ENCODE results near the gene PCMT1. TPM values are rescaled to one million over a fixed set of nuclear protein-coding genes. Genes with fewer than 3 reads are reported as not detected.

The PCMT1 gene
- total RNA-seq, 4 donors from 2014 or later: 25.8 to 97.3 (median 64.4) TPM

GRCh38 chr6:149766156-149766769 is 16.7 kb downstream of the PCMT1 start:
- H3K4me1 ChIP-seq: no peaks in the 10 kb centered on the region
- intact Hi-C loops (cut with DNase I; ENCODE audit: low total_unique reads) (no loop called here), in situ Hi-C loops (cut with MboI; ENCODE audit: low pct_ligation_motif_present in 1 of 4, low pct_unique_long_range_greater_than_20kb in 1 of 4, low sequenced_read_pairs in 3 of 4) (no loop called here)
- no peak for DNase-seq
- H3K36me3 ChIP-seq: peaks cover 0 to 11% (median 3%) of the 10 kb centered on the region in 4 donors
- no peaks in the 10 kb centered on the region for H3K27me3 ChIP-seq
- H3K9me3 ChIP-seq: no peaks in the 10 kb centered on the region
- H3K27ac ChIP-seq: no peak overlapping the region
- no peak overlapping the region for H3K4me3 ChIP-seq
- TF ChIP-seq CTCF (IDR thresholded peaks at IDR 0.05): no peak
- no peak for TF ChIP-seq POLR2A (IDR thresholded peaks at IDR 0.05)
- no peak for TF ChIP-seq POLR2AphosphoS5 (IDR thresholded peaks at IDR 0.05)
- TF ChIP-seq EP300 (IDR thresholded peaks at IDR 0.05; ENCODE audit: low read depth): no peak
- WGBS, 2 donors (ENCODE audit: low coverage in 1 of 2): 46 to 81% methylated on average over 3 of the region's 3 CpGs

GRCh38 chr6:149769676-149770075 is 20.1 kb downstream of the PCMT1 start:
- no peak overlapping the region for H3K27ac ChIP-seq
- TF ChIP-seq EP300 (IDR thresholded peaks at IDR 0.05; ENCODE audit: low read depth): no peak
- TF ChIP-seq CTCF (IDR thresholded peaks at IDR 0.05): no peak
- no peak for TF ChIP-seq POLR2AphosphoS5 (IDR thresholded peaks at IDR 0.05)
- TF ChIP-seq POLR2A (IDR thresholded peaks at IDR 0.05): no peak
- DNase-seq: no peak
- no peaks in the 10 kb centered on the region for H3K27me3 ChIP-seq
- intact Hi-C loops (cut with DNase I; ENCODE audit: low total_unique reads) (no loop called here), in situ Hi-C loops (cut with MboI; ENCODE audit: low pct_ligation_motif_present in 1 of 4, low pct_unique_long_range_greater_than_20kb in 1 of 4, low sequenced_read_pairs in 3 of 4) (no loop called here)
- H3K4me3 ChIP-seq: no peak overlapping the region
- H3K9me3 ChIP-seq: no peaks in the 10 kb centered on the region
- 88 to 100% methylated on average over 1 to 2 of the region's 2 CpGs for WGBS, 2 donors (ENCODE audit: low coverage in 1 of 2)
- H3K36me3 ChIP-seq: peaks cover 0 to 34% (median 16%) of the 10 kb centered on the region in 4 donors
- H3K4me1 ChIP-seq: no peaks in the 10 kb centered on the region

- WGBS, 2 donors (ENCODE audit: low coverage in 1 of 2): 95 to 96% methylated on average over 3 of the region's 3 CpGs
- no peaks in the 10 kb centered on the region for H3K4me1 ChIP-seq
- H3K27me3 ChIP-seq: no peaks in the 10 kb centered on the region
- TF ChIP-seq EP300 (IDR thresholded peaks at IDR 0.05; ENCODE audit: low read depth) (no peak), POLR2A (IDR thresholded peaks at IDR 0.05) (no peak), POLR2AphosphoS5 (IDR thresholded peaks at IDR 0.05) (no peak), CTCF (IDR thresholded peaks at IDR 0.05) (no peak)
- in situ Hi-C loops (cut with MboI; ENCODE audit: low pct_ligation_motif_present in 1 of 4, low pct_unique_long_range_greater_than_20kb in 1 of 4, low sequenced_read_pairs in 3 of 4): no loop called here
- no peaks in the 10 kb centered on the region for H3K9me3 ChIP-seq
- no peak for DNase-seq
- intact Hi-C loops (cut with DNase I; ENCODE audit: low total_unique reads): no loop called here
- H3K36me3 ChIP-seq: peaks cover 0 to 31% (median 14%) of the 10 kb centered on the region in 4 donors
- no peak overlapping the region for H3K27ac ChIP-seq
- no peak overlapping the region for H3K4me3 ChIP-seq
These were observed 21.6 kb downstream of the PCMT1 start for GRCh38 chr6:149771185-149771584.

- TF ChIP-seq POLR2AphosphoS5 (IDR thresholded peaks at IDR 0.05): no peak
- no peak for TF ChIP-seq POLR2A (IDR thresholded peaks at IDR 0.05)
- no peak for TF ChIP-seq CTCF (IDR thresholded peaks at IDR 0.05)
- no peak for TF ChIP-seq EP300 (IDR thresholded peaks at IDR 0.05; ENCODE audit: low read depth)
- no peak for DNase-seq
- Histone ChIP-seq H3K4me3 (no peak overlapping the region), H3K36me3 (peaks cover 0 to 29% (median 14%) of the 10 kb centered on the region in 4 donors), H3K27me3 (no peaks in the 10 kb centered on the region), H3K4me1 (no peaks in the 10 kb centered on the region), H3K9me3 (no peaks in the 10 kb centered on the region), H3K27ac (no peak overlapping the region)
- in situ Hi-C loops (cut with MboI; ENCODE audit: low pct_ligation_motif_present in 1 of 4, low pct_unique_long_range_greater_than_20kb in 1 of 4, low sequenced_read_pairs in 3 of 4): no loop called here
- WGBS, 2 donors (ENCODE audit: low coverage in 1 of 2): 82 to 93% methylated on average over 6 of the region's 6 CpGs
- intact Hi-C loops (cut with DNase I; ENCODE audit: low total_unique reads): no loop called here
These were observed 22.4 kb downstream of the PCMT1 start for GRCh38 chr6:149771925-149772324.

Data from transverse colon (tissue), 4 donors.